NCI-H1105 (cell line): ENCODE results near the gene ZNF236.
A peak's percentile ranks its signal among the peaks of the same experiment; 100 is the strongest.
"Not testable (repeated sequence)": the region's sequence is repeated elsewhere in the genome, so short reads cannot be mapped to it uniquely, and the experiment has no call there.

Experiments
- DNase-seq: peaks from one replicate; lab custom pipeline; 2025; lab: John Stamatoyannopoulos, UW

ZNF236 gene

DNA sequence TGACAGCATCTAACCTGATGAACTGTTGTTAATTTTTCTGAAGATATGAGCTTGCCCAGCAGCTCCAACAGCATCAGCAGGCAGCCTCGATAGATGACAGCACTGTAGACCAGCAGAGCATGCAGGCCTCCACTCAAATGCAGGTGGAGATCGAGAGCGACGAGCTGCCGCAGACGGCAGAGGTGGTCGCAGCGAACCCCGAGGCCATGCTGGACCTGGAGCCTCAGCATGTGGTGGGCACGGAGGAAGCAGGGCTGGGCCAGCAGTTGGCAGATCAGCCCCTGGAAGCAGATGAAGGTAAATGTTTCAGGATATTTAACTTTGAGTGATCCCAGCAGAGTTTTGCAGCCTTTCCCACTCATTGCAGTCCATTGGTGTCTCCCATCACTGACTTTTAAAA lies 85.9 kb downstream of the ZNF236 start:
- DNase-seq, result no peak

DNA sequence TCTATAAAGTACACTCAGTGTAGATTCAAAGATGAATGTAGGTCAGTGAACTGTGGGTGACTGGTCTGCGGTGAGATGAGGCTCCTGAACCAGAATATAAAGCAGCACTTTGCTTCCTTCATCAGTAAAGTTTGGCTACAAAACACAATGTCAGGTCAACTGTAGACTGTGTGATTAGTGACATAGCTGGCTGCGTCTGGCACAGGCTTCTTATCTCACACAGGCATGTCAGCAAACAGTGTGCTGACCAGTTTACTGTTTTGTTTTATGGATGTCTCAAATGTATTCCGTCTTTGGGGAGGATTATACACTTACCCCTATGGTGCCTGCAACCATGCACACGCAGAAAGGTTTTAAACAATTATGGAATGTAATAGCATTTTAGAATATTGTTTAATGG lies 87.1 kb downstream of the ZNF236 start:
- no peak for DNase-seq

DNA sequence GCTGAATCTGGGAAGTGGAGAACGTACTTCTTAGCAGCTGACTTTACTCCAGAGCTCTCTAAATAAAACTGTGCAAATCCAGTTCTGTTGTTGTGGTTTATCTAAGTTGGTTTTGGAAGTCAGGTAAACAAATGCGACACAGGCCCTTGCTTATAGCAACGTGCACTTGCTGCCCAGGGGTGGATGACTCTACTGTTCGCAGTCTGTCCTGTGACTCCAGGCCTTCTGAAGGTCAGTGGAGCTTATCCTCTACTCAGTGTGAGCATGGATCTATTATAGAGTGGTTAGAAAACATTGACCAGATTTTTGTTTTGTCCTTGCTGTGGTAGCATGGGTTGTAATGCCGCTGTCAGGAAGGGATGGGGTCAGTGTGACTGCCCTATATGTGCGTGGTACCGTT lies 89.1 kb downstream of the ZNF236 start:
- no peak for DNase-seq

DNA sequence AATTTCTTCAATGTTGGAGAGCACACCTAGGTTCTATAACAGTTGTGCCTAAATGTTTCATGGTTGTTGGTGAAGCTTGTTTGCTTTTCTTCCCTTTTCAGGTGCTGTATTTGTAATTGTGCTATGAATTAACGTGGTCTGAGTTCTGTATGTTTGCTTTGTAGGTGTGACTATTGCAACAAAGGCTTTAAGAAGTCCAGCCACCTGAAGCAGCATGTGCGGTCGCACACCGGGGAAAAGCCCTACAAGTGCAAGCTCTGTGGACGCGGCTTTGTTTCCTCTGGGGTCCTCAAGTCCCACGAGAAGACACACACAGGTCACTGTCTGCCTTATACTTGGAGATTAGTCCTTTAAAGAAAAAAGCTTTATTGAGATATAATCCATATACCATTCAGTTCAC lies 91.2 kb downstream of the ZNF236 start:
- DNase-seq, result no peak

DNA sequence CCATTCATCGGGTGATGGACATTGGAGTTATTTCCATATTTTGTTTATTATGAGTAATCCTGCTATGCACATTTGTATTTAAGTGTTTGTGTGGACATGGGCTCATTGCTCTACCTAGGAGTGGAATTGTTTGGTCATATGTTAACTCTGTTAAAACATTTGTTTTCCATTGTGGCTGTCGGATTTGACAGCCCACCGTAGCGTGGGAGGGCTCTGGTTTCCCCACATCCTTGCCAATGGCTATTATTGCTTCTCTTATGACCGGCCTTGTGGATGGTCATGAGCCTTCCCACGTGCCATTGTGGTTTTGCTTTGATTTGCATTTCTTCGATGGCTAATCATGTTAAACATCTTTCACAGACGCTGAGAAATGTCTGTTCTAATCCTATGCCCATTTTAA lies 92.0 kb downstream of the ZNF236 start:
- no peak for DNase-seq

DNA sequence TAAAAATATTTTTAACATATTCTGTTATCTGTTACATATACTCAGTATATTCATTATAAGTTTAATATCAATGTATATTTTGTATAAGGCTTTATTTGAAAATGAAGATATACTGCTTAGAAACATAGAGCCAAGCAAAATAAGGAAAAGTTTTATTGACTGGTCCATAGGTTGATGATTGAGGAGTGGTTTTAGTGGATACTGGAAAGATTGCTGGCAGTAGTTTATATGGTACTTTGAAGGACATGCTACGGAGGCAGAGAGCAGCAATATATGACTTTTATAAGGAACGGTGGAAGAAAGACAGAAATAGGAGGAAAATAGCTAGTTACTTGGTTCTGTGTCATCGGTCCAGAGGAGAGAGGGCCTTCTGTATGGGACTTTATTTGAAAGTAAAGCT lies 92.4 kb downstream of the ZNF236 start:
- no peak for DNase-seq

DNA sequence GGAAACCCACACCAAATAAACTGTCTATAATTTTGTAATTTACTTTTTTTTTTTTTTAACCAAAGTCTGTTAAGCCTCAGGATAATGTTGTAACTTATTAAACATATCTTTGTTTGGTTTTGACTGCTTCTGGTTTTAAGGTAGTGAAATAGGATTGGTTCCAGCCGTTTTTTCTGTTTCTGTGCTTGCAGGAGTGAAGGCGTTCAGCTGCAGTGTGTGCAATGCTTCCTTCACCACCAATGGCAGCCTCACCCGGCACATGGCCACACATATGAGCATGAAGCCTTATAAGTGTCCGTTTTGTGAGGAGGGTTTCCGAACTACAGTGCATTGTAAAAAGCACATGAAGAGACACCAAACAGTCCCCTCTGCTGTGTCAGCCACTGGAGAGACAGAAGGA lies 93.1 kb downstream of the ZNF236 start:
- DNase-seq, result no peak

DNA sequence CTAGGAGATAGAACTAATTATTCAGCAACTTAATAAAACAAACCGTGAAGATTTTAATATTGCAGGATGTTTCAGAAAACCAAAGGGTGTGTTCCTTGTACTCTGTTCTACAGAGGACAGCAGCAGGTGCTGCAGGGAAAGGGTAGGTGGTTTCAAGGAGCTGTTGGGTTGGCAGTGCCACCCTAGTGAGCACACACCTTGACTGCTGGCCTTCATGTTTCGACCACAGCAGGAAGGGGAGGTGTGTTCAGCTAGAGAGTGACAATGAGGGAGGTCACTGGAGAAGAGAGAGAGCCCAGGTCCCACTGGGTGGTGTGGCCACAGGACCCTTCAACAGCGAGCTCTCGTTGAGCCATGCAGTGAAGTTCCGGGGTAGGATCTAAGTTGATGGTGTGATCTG lies 98.6 kb downstream of the ZNF236 start:
- DNase-seq, result no peak

DNA sequence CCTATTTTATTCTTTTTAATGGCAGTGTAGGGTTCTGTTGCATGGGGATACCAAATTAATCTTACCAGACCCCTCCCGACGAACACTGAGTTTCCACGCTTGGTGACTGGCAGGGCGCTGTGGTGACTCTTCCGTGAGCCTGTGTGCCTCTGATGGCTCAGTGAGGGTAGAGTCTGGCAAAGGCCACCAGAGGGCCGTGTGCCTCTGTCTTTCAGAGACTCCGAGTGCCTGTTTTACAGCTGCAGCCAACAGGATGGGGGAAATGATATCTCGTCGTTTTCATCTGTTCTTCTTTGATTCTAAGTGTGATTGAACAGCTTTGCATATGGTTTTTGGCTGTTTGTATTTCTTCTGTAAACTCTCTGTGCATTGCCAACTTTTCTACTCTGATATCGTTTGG lies 99.8 kb downstream of the ZNF236 start:
- peak; percentile 16 for DNase-seq

DNA sequence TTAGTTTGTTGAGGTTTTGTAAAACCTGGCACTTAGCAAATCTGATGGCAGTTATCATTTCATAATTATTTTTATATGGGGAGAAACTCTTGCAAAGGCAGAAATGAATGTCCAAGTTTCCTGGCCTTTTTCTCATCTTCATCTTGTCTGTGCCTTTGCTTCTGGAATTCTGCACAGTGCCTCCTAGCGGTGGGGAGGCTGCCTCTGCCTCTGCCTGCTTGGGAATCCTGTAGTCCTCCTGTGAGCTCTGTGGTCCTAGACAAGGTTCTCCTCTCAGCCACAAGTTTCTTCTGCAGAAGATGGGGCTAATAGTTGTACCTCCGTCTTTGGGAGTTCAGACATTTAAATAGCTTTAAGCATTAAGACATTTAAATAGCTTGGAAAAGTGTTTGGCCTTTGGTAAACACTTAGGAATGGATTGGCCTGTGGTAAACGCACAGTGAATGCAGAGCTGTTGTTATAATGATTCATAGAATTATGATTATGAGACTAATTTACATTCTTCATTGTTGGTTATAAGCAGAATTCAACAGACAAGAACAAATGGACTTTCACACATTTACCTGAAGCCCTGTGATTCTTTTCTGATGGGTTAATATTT lies 101.2 kb downstream of the ZNF236 start:
- no peak for DNase-seq

DNA sequence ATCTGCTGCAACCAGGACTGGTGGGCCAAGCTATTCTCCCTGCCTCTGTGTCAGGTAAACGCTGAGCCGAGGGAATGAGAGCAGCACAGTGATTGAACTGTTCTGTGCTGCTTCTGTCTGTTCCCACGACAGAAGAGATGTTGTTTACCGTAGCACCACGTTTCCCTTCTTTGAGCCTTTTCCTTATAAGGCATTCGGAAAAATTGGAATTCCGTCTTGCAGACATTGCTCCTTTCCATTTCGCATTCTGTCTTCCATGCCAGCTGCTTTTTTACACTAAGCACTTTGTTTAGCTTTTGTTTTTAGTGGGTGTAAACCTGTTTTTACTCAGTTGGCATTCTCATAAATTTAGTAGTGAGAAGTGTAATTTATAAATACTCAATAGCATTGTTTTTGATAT lies 103.1 kb downstream of the ZNF236 start:
- no peak for DNase-seq

DNA sequence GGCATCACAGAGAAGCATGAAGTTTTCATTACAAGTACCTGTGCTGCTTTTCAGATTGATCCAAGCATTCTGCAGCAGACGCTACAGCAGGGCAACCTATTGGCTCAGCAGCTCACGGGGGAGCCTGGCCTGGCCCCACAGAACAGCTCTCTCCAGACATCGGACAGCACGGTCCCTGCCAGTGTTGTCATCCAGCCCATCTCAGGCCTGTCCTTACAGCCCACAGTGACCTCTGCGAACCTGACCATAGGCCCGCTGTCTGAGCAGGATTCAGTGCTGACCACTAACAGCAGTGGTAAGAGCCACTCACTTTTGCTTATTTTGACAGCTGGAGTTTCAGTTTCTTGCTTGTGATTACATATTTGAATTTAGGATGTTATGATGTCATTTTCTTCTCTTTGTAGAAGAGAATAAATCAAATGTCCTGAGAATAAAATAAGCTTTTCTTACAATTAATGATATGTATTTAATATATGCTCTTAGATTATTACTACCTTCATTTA lies 104.9 kb downstream of the ZNF236 start:
- no peak for DNase-seq

DNA sequence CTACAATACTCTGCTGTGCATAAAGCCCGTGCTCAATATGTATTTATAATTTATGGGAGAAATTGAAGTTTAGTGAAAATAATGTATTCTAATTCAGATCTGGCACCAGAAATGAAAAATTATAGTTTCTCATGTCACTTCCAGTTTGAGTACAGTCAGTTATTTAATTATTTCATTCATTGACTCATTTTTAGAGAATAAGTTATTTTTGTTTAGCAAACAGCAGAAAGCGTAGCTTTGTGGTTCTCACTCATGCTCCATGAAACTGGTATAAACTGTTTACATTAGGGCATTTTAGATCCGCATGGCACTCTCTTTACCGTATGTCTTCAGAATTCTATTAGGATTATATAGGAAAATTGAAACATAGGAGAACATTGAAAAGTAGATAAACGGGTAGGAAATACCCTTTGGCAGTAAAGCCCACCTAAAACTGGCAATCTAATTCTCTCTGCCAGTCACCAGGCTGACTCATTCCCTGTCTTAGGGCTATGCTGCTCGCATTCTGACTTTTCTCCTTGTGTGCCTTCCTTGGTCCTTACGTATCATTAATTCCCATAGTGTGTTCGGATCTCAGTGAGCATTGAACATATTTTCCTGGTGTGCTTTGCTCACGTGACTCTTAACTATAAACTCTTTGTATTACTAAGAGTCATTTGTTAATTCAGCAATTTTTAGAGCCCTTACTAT lies 106.0 kb downstream of the ZNF236 start:
- no peak for DNase-seq

DNA sequence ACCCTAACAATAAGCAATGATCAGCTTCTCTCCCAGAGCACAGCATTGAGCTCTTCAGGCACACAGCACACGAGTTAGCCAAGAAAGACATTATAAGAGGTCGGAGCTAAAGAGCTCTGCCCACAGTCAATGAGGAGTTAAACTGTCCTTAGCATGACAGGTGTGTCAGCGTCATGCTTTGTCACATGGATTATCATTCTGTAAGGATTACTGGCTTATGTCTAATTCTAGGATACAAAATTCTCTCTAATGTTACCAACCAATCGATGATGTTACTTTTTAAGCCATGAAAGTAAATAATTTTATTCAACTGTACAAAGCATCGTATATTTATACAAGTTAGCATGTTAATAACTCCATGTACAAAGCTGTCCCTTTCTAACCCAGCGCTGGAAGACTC lies 108.8 kb downstream of the ZNF236 start:
- DNase-seq, result no peak

DNA sequence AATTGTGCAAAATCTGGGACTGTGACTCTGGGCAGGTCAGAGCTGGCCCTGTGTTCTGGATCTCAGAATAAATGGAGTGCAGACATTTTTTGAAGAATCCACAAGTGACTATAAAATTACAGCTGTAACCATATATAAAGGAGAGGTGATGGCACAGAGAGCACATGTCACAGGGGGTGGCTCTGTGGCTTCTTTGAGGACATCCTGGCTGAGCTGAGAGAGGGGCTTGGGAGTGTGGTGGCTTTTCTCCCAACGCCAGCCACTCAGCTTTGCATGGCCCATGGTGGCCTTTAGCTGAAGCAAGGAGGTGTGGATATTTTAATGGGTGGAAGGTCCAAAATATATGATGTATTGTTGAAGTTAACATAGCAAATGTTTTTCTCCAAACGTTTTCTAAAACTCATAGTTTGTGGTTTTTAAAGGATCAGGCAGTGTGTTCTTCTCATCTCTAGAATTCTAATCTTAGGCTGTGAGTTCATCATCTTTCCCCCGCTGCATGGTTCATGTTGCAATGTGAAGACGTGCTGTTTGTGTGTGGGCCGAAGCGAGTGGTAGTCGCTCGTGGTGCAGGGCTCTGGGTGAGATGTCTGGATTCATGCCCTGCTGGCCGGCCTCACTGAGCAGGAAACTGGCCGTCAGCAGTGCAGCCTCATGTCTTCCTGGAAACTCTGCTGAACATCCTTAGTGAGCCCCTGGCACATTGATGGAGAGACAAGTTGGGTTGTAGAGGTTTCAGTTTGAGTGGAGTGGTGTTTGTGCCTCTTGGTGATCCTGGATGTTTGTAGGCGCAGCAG lies 109.9 kb downstream of the ZNF236 start:
- DNase-seq, result no peak

DNA sequence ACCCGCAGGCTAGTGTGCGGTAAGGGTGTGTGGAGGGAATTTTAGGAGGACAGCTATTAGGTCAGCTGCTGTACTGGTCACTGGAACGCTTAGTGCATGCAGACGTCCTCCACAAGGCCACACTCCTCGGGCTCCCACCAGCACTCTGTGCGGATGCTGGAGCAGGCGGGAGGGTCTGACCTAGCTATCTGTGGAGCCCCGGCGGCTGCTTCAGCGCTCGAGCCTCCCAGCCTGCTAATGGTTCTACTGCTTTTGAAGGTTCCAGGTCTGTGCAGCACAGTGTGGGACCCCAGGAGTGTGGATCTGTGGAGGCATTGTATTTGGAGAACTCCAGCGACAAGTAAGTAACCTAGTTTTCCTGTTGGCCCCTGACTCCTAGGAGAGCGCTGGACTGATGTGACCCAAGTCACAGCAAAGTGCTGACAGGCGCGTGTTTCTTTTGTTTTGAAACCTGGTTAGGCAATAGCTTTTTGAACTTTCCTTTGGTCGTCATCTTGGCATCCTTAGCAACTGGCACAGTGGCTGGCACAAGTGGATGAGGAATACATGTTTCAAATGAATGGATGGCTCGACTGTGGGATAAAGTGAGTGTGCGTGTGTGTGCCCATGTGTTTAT lies 113.5 kb downstream of the ZNF236 start:
- no peak for DNase-seq

DNA sequence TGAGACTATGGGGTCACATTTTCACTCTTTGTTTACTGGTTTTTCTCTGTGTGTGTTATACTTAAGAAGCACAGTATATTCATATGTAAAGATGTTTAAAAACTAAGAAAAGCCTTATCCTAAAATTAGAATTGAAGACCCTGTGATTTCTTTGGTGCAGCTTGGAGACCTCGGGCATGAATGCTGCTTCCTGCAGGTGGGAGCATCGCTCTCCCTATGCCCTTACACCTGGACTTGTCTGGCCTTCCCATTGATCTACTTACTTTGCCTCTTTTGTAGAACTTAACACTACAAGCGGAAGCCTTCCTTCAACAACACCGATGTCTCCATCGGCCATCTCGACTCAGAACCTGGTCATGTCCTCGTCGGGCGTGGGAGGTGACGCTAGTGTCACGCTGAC lies 114.5 kb downstream of the ZNF236 start:
- DNase-seq, result no peak

DNA sequence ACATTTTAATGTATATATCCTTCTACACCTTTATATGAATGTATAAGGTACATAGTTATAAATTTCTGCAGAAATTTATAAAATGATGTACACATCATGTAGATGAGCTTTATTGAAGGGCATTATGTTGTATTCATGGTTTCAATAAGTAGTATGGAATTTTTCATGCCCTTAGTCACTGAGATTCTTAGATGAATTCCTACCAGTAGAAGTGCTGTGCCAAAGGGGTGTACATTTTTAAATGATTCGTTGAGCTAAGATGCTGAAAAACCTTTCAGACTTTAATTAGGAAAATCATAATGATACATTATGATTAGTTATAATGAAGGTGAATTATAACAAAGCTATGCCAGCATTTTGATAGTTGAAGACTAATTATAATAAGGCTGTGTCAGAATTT lies 115.2 kb downstream of the ZNF236 start:
- no peak for DNase-seq

DNA sequence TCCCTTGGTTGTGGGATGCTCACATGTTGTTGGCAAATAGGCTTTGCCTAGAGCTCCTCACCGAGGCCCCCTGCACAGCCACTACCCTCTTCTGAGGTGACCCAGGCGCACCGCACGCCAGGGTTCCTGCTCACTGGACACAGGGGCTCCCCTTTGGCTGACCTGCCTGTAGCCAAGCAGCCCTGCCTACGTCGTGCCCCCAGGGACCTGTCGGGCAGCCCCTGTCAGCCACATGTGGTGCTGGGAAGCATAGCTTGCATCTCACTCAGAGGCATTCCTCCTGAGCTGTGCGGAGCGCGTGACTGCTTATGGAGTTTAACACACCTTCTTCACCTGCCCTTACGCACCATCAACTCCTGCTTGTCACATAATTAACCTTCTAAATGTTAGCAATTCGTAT lies 116.3 kb downstream of the ZNF236 start:
- DNase-seq, result no peak

DNA sequence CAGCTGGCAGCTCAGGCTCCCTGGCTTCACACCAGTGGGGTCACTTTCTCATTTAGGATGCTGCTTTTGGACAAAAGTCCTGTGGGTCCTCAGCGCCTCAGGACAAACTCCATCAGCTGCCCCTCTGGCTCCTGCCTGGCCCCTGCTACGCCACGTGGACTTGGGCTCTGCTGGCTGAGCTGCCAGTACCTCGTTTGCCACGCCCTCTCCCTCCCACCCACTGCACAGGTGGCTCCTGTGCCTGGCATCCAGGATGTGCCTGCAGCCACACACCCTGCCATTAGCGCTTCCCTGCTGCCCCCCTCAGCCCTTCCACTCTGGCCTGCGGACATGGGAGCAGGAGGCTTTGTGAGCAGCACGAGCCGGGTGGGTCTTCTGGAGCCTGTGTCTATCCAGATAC lies 118.9 kb downstream of the ZNF236 start:
- no peak for DNase-seq

DNA sequence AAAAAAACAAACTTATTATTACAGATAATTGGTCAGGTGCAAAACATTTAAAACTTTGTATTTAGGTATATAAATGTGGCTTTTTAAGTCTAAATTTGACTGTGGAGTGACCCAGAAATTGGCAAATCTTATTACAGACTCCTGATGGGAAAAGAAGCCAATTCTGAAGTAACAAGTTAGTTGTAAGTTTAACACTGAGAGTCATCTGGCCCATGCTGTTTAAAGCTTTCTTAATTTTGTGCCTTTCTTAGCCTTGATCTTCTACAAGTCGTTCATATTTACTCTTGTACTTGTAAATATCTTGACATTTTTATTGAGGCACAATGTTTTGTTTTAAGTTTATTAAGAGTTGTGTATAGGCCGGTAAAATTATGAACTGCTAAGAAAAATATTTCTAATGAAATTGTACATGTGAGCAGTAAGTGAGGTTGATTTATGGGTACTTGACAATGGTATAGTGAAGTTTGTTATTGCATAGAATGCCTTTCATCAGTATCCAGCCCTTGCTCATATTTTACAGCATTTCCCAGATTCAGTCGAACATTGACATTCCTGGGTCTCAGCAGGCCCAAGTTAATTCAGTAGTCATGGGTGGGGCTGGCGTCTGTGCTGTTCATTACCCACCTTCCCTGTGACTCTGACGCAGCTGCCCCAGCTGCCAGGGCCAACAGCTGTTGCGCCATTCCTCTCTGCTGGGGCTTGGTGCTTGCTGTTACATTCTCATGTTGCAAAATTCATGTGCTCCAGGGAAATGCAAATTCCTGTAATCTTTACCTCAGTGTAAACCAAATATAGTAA lies 121.4 kb downstream of the ZNF236 start:
- no peak for DNase-seq

DNA sequence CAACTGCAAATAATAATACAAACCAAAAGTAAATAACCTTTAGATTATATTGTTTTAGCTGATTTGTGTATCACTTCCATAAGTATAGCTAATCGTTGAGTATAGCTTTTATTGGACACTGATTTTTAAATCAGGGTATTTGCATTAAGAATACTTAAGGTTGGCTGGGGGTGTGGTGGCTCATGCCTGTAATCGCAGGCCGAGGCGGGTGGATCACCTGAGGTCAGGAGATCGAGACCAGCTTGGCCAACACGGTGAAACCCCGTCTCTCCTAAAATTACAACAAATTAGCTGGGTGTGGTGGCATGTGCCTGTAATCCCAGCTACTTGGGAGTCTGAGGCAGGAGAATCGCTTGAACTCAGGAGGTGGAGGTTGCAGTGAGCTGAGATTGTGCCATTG lies 122.0 kb downstream of the ZNF236 start:
- not testable (repeated sequence) for DNase-seq
